PC-3 (cell line): ENCODE measurements around the gene ZNF358.

Experiments used
- EZH2phosphoT487 ChIP-seq: fragments of 300-600 bp; sonication (generic); IDR thresholded peaks from 2 replicates; pipeline ENCODE4 v1.6.1; 2018; ENCODE audit warnings: mild to moderate bottlenecking, antibody characterized with exemption, low read length, borderline replicate concordance
- TF ChIP-seq, protein P1 (sequence below): fragments of 300-600 bp; sonication (generic); conservative IDR thresholded peaks from 2 replicates; pipeline ENCODE4 v1.5.1; 2017; ENCODE audit warnings: antibody characterized with exemption, low read depth, mild to moderate bottlenecking, low read length

DNA sequence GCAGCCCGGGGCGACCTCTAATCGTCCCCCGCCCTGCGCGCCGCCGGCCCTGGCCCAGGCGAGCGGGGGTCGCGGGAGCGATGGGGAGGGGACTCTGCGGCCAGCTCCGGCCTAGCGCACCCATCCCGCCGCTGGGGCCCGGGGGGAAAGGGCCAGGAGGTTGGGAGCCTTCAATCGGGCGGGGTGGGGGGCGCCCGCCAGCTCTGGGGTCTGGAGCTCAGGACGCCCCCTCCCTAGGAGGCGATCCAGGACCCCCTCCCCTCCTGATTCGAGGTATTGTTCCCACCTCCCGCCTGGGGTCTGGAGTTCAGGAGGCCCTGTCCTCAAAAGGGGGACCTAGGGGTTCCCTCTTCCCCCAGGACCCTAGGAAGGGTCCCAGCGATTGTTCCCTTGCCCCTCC lies 430 bp downstream of the ZNF358 start:
- TF ChIP-seq, protein P1, sequence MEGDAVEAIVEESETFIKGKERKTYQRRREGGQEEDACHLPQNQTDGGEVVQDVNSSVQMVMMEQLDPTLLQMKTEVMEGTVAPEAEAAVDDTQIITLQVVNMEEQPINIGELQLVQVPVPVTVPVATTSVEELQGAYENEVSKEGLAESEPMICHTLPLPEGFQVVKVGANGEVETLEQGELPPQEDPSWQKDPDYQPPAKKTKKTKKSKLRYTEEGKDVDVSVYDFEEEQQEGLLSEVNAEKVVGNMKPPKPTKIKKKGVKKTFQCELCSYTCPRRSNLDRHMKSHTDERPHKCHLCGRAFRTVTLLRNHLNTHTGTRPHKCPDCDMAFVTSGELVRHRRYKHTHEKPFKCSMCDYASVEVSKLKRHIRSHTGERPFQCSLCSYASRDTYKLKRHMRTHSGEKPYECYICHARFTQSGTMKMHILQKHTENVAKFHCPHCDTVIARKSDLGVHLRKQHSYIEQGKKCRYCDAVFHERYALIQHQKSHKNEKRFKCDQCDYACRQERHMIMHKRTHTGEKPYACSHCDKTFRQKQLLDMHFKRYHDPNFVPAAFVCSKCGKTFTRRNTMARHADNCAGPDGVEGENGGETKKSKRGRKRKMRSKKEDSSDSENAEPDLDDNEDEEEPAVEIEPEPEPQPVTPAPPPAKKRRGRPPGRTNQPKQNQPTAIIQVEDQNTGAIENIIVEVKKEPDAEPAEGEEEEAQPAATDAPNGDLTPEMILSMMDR = no peak
- TF ChIP-seq EZH2phosphoT487 = no peak
